Mammary epithelial cell (primary cell): ENCODE results near the gene GLP2R.

Experiments
- CTCF ChIP-seq, 2 donors: IDR thresholded peaks in 1 of 2; conservative IDR thresholded peaks in 1 of 2; 2 replicates each; pipeline ENCODE4 v1.5.1; 2011 to 2012; ENCODE audit warnings: inconsistent platforms in 2 of 2, low read length in 2 of 2, mild to moderate bottlenecking in 2 of 2, control low read depth in 1 of 2, low read depth in 1 of 2; ENCODE audit not compliant: insufficient read depth in 1 of 2; ENCODE audit errors: extremely low read depth in 1 of 2
- EZH2 ChIP-seq: IDR thresholded peaks from 2 replicates; pipeline ENCODE4 v1.6.1; 2012; ENCODE audit warnings: low read length, inconsistent platforms, borderline replicate concordance

GRCh38 chr17:9900044-9900594 lies 74.4 kb downstream of the GLP2R start:
- TF ChIP-seq CTCF (conservative IDR thresholded peaks at IDR 0.05 in 1 of 2, IDR thresholded peaks at IDR 0.05 in 1 of 2; ENCODE audit: extremely low read depth in 1 of 2, insufficient read depth in 1 of 2, low read depth in 1 of 2, low read length in 2 of 2) (no peak), EZH2 (no peak)
